Diencephalon (tissue), 1 donor: ENCODE data around the gene ORAI3. TPM values are rescaled to one million over a fixed set of nuclear protein-coding genes. Genes with fewer than 3 reads are reported as not detected.

Experiments
- small RNA-seq: library from RNA; depleted of rRNA; stranded (forward); fragments of <200 nt; gene quantifications from one replicate; pipeline ENCODE3, GENCODE V24; 2014
- total RNA-seq: library from RNA; depleted of rRNA; stranded (reverse); fragments of >200 nt; gene quantifications from one replicate; pipeline ENCODE4 v1.2.3, GENCODE V29; 2014

Gene ORAI3
- 6.2 TPM for total RNA-seq

GRCh38 chr16:30948667-30949649, at the start of gene ORAI3:
Gene ORAI3, plus strand, starts transcription at chr16:30949068. Its CDS starts 222 bp downstream, at chr16:30949290.

DNA sequence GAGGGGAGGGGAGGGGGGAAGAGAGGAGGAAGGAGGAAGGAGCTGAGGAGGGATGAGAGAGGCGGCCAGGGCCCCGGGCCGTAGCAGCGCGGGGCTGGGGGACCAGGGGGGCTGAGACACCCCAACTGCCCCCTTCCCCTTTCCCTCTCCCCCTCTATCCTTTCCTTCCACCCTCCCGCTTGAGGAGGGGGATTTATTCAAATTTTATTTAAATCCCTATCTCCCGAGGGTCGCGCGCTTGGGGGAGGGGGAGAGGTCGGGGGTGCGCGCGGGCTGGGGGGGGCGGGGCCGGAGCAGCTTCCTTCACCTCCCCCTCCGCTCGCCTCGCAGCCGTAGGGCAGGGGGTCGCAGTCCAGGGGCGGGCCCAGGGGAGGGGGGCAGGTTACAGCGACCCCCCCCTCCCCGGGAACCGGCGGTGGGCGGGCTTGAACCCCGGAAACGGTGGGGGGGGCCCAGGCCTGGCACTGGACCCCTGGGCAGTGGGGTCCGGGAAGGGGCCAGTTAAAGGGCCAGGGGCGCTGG, 25.3 kb upstream of the ORAI3 start, which contains the start of gene FBXL19:
Gene FBXL19, plus strand, starts transcription at position 19 of the 522 bp plus-strand sequence. CDS start 2,183 bp downstream, outside the sequence.

DNA sequence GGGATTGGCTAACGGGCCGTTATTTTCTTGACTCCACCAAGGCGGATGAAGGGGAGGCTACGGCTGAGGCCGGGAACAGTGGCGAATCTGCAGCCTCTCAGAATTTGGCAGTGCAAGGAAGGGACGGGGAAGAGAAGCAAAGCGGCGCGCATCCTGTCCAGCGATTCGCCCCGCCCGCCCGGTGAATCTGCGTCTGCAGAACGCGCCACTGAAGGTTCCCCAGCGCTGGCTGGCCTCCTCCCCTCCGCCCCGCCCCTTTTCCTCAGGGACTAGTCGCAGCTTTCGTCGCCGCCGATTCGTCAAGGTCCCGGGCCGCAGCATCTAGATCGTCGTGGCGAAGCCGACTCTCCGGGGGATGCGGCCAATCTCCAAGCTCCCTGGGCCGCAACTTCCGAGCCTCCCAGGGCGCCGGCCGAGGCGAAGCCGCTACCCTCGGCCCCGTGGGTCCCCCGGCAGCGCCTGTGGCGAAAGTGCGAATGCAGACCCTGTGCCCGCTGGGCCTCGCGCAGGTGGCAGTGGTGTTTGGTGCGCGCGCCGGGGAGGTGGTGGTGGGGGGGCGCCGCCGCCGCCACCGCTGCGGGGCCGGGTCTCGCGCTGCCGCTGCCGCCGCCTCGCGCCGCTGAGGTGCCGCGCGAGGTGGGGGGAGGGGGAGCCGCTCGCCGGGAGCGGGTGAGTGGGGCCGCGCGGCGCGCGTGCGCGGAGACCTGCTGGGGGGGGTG, 8.7 kb downstream of the ORAI3 start, which contains the start of gene SETD1A:
Gene SETD1A, plus strand, starts transcription at position 299 of the 719 bp plus-strand sequence. CDS start 978 bp downstream, outside the sequence.

DNA sequence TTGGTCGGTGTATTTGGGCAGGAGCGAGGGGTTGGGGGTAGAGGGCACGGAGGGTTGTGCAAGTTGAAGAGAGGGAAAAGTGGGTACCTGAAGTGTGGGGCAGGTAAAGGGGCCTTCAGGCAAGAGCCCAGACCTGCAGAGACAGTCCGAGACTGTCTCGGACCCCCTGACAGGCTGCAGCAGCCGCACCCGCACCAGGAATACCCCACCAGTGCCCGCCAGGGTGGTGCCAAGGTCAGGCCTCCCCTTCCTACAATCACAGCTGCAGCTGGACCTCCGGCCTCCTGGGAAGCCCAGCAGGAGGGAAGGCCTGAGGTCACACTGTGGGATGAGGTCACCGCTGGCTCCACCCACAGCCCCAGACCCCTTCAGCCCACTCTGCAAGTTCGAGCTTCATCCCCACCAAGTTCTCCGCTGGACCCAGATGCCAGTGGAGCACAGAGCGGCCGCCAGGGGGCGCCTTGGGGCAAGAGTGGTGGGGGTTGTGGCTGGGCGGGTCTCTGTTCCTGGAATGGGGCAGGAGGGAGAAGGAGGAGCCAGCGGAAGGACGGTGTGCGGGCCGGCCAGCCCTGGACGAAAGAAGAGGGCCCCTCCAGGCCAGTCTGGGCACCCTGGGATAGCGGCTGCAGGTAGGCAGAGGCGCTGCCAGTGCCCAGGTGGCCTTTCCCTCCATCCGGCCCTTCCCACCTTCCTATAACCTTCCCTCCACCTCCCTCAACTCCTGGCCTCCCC, 36.0 kb downstream of the ORAI3 start, which contains the start of gene HSD3B7:
Gene HSD3B7, plus strand, starts transcription at position 539 of the 732 bp plus-strand sequence. CDS start 452 bp downstream, outside the sequence.

Small RNA genes within 50 kb of the gene (small RNA-seq; reads per million reads assigned to genes)
- not detected for gene AC135048.1

Other genes with a start within 250 kb of the ORAI3 start
- gene SRCAP, start 249.9 kb upstream of the ORAI3 start, total RNA-seq, result 24.0 TPM
- gene PHKG2, start 200.6 kb upstream of the ORAI3 start, total RNA-seq, result 15.0 TPM
- 8.8 TPM for gene CFAP119, start 187.0 kb upstream of the ORAI3 start, total RNA-seq
- gene RNF40, start 186.7 kb upstream of the ORAI3 start, total RNA-seq, result 94.8 TPM
- gene ZNF629, start 161.9 kb upstream of the ORAI3 start, total RNA-seq, result 13.6 TPM
- gene BCL7C, start 55.0 kb upstream of the ORAI3 start, total RNA-seq, result 45.4 TPM
- gene CTF1, start 52.5 kb upstream of the ORAI3 start, total RNA-seq, result 0.92 TPM
- 49.8 TPM for gene FBXL19, start 25.5 kb upstream of the ORAI3 start, total RNA-seq
- 3.9 TPM for gene SETD1A, start 8.7 kb downstream of the ORAI3 start, total RNA-seq
- 3.5 TPM for gene HSD3B7, start 36.1 kb downstream of the ORAI3 start, total RNA-seq
- 49.4 TPM for gene STX1B, start 61.6 kb downstream of the ORAI3 start, total RNA-seq
- gene STX4, start 84.5 kb downstream of the ORAI3 start, total RNA-seq, result 21.9 TPM
- 7.6 TPM for gene ZNF668, start 125.2 kb downstream of the ORAI3 start, total RNA-seq
- 11.8 TPM for gene ZNF646, start 125.4 kb downstream of the ORAI3 start, total RNA-seq
- 2.5 TPM for gene PRSS53, start 139.9 kb downstream of the ORAI3 start, total RNA-seq
- gene VKORC1, start 145.7 kb downstream of the ORAI3 start, total RNA-seq, result 55.6 TPM
- gene BCKDK, start 159.3 kb downstream of the ORAI3 start, total RNA-seq, result 17.8 TPM
- gene KAT8, start 168.6 kb downstream of the ORAI3 start, total RNA-seq, result 37.4 TPM
- not detected for gene PRSS8, start 186.7 kb downstream of the ORAI3 start, total RNA-seq
- 2.8 TPM for gene PRSS36, start 201.0 kb downstream of the ORAI3 start, total RNA-seq
- gene FUS, start 231.1 kb downstream of the ORAI3 start, total RNA-seq, result 64.4 TPM